ENCODE data around the gene ZBP1.

ZBP1 gene

GRCh38 chr20:57596358-57596757, 23.9 kb downstream of the ZBP1 start:
- no peak for DNase-seq

DNA sequence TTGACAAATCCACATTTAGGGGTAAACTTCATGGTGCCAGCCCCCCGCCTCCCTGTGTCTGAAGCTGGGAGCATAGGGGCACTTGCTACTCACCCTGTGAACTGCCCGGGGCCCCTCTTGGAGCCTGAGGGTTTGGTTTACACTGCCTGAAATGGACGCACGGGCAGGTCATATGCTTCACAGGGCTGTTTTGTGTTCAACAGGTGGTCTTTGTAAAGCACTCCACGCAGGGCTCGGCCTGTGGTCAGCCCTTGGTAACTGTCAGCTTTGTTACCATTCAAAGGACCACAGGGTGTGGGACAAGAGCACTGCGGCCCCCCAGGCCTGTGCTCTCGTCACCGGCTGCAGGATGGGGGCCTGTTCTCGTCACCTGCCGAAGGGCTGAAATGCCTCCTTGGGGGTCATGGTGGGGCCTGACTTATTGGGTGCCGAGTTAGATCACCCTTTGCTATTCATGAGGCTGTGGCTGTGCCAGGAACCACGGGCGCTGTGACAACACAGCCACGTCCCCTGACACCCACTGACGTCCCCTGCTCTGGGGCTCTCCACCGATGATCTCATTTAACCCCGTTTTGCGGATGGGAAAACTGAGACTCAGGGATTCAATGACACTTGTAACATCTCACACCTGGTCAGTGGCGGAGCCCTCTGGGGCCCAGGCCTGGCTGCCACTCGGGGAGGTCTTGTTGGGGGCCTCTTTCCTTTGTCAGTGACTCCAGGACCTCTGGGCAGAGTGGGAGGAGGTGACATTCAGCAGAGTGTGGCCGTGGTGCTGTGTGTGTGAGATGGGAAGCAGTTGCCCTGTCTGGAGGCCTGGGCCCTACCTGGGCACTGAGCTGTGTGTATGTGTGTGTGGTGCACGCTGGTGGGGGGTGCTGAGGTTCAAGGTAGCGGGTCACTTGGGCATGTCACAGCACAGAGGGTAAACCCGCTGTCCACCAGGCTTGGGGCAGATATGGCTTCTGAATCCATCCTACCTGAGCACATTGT, 24.9 kb downstream of the ZBP1 start:
- no peak for DNase-seq

GRCh38 chr20:57594092-57594951, 25.9 kb downstream of the ZBP1 start:
- DNase-seq: peak; percentile 84

DNA sequence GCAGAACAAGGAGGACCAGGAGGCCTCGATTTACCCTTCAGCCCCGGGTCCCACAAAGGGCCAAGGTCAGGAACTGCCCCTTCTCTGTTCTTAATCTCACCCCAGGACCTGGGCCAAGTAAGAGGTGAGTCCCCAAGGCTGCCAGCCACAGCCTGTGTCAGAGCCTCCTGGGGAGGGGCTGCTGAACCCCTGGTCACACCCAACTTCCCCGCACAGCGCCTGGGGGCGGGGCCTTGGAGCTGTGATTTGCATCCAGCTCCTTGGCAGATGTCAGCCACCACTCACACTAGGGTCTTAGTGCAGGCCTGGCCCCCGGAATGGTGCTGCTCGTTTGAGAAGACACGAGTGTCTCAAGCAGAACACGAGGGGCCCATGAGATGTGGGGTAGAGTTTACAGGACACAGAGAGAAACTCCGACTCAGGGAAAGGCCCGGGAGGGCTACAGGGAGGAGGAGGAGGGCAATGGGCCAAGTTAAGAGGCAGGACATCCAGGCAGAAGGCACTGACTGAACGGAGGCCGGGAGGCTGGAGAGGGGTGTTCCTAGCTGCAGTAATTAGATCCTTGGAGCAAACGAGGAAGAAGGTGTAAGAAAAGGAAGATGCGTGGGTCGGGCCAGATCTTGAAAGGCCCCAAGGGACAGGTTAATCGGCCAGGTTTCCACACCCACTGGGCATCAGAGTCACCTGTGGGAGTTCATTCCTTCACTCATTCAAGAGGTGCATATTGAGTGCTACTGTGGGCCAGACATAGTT, 26.9 kb downstream of the ZBP1 start:
- DNase-seq: no peak

DNA sequence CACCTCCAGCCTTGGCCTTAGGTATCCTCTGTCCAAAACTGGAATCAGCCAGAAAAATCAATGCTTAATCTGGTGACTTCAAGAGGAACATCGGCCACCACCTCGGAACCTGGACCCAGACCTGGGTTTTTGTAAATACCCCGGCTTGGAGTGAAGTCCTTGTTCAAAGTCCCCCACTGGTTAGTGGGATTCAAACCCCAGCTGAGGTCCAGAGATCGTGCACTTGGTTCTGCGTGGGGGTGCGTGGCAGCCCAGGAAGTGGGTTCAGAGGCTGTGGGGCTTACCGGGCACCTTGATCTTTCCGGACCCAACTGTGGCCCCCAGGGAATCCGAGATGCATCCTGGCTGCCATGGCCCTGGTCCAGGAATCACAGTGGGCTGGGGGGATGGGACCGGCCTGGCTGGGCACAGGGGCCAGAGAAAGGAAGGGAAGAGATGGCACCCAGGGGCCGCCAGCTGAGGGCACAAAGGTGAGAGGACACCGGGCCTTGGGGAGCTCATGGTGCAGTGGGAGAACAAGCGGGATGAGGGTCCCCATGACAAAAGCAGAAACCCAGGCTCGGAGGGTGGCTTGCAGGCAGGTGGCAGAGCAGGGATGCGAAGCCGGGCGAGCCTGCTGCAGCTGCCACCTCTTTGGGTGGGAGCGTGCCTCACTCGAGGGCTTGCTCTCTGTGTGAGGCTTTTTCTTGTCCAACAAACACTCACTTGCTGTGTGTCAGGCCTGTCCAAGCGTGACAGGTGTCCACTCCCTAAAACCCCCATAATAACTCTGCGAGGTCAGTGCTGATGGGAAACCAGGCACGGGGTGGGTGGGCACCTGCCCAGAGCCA, 27.7 kb downstream of the ZBP1 start:
- DNase-seq: no peak

- DNase-seq: no peak
Measured at GRCh38 chr20:57591289-57592229, 28.7 kb downstream of the ZBP1 start.

DNA sequence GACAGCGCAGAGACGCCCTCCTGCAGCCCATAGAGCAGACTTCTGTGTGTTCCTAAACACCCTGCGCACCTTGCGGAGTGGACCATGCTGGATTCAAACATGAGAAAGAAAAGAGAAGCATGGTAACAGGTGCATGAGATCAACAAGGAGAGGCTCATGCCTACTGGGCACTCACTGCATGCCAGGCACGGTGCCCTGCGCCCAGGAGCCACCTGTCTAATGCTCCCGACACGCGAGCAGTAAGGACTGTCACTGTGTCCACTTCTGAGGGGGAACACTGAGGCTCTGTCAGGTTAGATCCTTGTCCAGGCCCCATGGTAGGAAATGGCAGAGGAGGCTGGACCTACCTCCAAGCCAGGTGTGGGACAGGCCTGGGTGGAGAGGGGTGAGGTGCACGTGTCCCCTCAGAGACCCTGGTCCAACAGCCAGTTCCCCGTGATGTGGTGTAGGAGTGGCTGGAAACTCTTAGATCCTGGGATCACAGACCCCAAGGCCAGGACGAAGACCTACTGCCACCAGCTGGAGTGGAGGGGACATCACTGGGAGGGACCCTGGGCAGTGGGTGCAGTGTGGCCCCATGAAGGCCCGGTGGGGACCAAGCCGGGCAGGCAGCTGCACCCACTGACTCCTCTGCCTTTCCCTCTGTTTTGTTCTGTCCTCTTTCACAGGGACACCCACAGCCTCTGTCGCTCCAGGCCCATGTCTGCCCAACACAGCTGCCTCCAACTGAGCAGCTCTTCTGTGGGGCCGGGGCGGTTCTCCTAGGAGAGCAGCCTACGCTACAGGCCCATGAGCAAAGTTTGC, 29.5 kb downstream of the ZBP1 start:
- no peak for DNase-seq

- no peak for DNase-seq
Measured at GRCh38 chr20:57589728-57590484, 30.3 kb downstream of the ZBP1 start.

GRCh38 chr20:57589123-57589727, 31.0 kb downstream of the ZBP1 start:
- DNase-seq: no peak

DNA sequence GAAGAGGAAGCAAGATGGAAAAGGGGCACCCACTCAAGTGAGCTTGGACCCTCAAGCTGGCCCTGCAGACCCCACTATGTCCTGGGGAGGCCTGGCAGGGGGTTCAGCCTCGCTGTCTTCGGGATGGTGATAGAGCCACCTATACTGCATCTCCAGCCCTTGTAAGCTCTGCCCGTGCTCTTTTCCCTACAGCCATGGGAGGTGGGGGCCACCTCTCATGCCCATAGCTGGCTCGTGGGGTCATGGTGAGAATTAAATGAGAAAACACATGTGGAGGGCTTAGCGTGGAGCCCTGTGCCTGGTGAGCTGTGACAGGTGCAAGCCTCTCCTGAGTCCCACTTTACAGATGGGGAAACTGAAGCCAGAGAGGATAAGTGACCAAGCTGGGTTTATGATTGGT, 31.6 kb downstream of the ZBP1 start:
- DNase-seq: no peak

DNA sequence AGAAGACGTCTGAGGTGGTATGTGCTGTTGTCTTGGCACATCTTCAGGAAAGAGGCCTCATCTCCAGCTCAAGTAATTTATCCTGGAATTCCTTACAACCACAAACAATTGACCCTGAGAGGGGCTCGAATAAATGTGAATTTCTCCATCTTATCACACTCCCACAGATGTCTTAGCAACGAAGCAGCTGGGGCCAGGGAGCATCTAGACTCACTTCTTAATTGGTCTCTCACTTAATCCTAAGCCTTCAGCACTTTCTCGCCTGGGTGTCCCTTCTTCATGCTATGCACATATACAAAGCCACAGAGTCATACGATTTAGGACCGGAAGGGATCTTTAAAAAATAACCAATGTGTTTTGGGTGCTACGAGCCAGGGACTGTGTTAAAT, 32.2 kb downstream of the ZBP1 start:
- no peak for DNase-seq

GRCh38 chr20:57587278-57587988, 32.8 kb downstream of the ZBP1 start:
- DNase-seq: no peak

DNA sequence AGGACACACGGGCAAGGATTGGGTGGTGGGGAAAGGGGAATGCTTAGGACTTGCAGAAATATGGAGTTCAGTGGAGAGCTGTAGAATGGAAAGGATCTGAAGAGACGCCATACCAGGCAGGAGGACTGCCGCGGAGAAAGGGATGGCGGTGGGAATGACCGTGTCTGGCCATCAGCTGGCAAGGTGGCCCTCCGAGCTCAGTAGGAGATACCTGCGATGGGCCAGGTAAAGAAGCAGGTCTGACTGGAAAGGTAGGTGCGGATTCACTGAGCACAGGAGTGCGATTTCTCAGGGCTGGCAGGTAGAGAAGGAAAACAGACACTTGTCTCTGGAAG, 33.3 kb downstream of the ZBP1 start:
- no peak for DNase-seq

DNA sequence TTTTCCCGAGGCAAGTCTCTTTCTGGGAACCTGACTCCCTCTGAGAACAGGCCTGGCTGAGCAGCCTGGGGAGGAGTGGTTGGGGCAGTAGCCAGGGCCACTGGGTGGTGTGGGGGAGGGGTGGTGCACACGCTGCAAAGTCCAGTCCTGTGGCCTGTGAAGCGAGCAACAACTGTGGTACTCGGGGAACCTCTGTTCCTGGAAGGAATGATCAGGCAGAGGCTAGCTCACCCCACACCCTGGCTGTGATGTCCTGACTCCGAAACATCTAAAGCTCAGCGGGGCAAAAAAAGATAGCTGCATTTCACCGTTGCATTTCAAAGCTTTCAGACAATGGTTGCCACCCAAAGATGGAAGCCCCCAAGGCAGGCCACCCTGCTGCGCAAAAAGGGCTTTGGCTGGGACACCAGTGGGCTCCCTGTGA, 33.8 kb downstream of the ZBP1 start:
- no peak for DNase-seq

DNA sequence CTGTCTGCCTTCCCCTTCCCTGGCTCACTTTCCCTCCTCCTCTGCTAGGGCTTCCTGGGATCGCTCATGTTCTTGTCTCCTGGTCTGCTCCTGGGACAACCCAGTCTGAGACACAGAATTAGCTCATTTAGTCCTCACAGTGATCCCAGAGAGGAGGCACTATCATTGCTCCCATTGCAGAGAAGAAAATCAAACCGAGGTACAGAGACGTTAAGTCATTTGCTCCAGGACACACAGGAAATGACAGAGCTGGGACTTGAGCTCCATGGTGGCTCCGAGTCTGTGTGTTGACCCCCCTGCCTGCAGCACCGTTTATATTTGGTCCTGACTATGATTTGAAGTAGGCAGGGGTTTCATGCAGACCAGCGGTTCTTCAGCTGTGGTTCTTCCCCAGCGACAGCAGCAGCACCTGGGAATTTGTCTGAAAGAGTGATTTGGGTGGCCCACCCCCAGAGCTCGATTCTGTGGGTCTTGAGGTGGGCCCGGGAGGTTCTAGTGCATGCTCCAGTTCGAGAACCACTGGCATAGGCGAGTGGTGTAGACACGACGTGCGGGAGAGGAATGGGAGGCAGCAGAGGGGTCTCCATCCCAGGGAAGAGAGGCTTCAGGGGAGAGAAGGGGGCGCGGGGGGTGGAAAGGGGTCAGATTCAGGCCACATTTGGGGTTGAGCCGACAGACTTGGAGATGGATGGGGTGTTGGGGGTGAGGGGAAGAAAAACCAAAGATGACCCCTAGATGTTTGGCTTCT, 34.6 kb downstream of the ZBP1 start:
- DNase-seq: no peak

DNA sequence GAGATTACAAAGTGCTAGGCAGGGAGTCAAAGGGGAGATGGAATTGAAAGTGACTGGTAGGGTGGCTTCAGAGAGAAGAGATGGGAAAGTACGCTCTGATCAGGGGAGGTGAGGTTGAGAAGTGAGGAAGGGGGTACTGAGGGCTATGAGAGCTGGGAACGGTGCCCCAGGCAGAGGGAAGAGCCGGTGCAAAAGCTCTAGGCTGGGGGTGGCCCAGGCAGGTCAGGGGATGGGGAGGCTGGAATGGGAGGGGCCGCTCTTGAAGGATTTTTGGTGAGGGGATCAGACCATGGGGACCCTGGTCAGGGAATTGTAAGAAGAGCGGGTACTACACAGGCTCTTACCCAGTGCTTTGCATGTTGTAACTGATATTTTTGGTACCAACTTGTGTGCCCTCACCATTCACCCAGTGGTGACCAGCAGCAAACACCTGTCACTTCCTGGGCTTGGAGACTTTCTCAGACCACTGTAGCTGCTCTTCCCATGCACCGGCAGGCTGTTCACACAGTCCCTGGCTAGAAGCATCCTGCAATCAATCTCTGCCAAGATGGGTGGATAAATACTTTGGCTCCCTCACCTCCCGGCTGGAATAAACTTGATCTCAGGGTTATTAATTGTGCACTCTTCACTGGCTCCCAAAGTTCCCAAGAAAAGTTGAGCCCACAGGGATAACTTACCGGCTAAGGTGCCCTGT, 35.3 kb downstream of the ZBP1 start:
- no peak for DNase-seq
